ENCODE results near the gene PLXNA1.
A peak's percentile ranks its signal among the peaks of the same experiment; 100 is the strongest.

PLXNA1 gene

GRCh38 chr3:126937973-126938372 lies 44.9 kb upstream of the PLXNA1 start:
- H2AFZ ChIP-seq (ENCODE audit: low read length): no peak overlapping the region
- no peaks in the 10 kb centered on the region for H3K79me2 ChIP-seq (ENCODE audit: insufficient read depth, low read length)
- H3F3A ChIP-seq (ENCODE audit: low read depth): no peaks in the 10 kb centered on the region
- no peaks in the 10 kb centered on the region for H3K9me3 ChIP-seq (ENCODE audit: insufficient read depth, low read depth, low read length)
- no peaks in the 10 kb centered on the region for H3K4me1 ChIP-seq (ENCODE audit: insufficient read depth, low read length, poor library complexity, severe bottlenecking)
- no peak overlapping the region for H3K4me3 ChIP-seq (ENCODE audit: low read length, poor library complexity, severe bottlenecking)
- H3K9me2 ChIP-seq (replicated peaks; ENCODE audit: low read depth, low read length): no peaks in the 10 kb centered on the region
- no peak overlapping the region for H3K4me2 ChIP-seq (ENCODE audit: low read depth, low read length, poor library complexity, severe bottlenecking)
- no peaks in the 10 kb centered on the region for H3K27me3 ChIP-seq (ENCODE audit: insufficient read depth, low read length, poor library complexity, severe bottlenecking)
- TF ChIP-seq EZH2phosphoT487 (IDR thresholded peaks at IDR 0.05; ENCODE audit: borderline replicate concordance): no peak
- TF ChIP-seq, protein P1, sequence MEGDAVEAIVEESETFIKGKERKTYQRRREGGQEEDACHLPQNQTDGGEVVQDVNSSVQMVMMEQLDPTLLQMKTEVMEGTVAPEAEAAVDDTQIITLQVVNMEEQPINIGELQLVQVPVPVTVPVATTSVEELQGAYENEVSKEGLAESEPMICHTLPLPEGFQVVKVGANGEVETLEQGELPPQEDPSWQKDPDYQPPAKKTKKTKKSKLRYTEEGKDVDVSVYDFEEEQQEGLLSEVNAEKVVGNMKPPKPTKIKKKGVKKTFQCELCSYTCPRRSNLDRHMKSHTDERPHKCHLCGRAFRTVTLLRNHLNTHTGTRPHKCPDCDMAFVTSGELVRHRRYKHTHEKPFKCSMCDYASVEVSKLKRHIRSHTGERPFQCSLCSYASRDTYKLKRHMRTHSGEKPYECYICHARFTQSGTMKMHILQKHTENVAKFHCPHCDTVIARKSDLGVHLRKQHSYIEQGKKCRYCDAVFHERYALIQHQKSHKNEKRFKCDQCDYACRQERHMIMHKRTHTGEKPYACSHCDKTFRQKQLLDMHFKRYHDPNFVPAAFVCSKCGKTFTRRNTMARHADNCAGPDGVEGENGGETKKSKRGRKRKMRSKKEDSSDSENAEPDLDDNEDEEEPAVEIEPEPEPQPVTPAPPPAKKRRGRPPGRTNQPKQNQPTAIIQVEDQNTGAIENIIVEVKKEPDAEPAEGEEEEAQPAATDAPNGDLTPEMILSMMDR (conservative IDR thresholded peaks at IDR 0.05; ENCODE audit: low read length): no peak
- H4K20me1 ChIP-seq (ENCODE audit: insufficient read depth, low read length, poor library complexity, severe bottlenecking): no peaks in the 10 kb centered on the region
- H3K36me3 ChIP-seq (ENCODE audit: insufficient read depth, low read length): no peaks in the 10 kb centered on the region; the same call in 1 of the 2 replicates
- H3K9ac ChIP-seq (ENCODE audit: low read depth, low read length, poor library complexity, severe bottlenecking): no peak overlapping the region

- Histone ChIP-seq H3K27me3 (ENCODE audit: insufficient read depth, low read length, poor library complexity, severe bottlenecking) (no peaks in the 10 kb centered on the region), H4K20me1 (ENCODE audit: insufficient read depth, low read length, poor library complexity, severe bottlenecking) (no peaks in the 10 kb centered on the region), H3K9me2 (replicated peaks; ENCODE audit: low read depth, low read length) (no peaks in the 10 kb centered on the region), H3F3A (ENCODE audit: low read depth) (no peaks in the 10 kb centered on the region), H3K4me3 (ENCODE audit: low read length, poor library complexity, severe bottlenecking) (no peak overlapping the region), H3K4me2 (ENCODE audit: low read depth, low read length, poor library complexity, severe bottlenecking) (no peak overlapping the region), H3K79me2 (ENCODE audit: insufficient read depth, low read length) (no peaks in the 10 kb centered on the region), H2AFZ (ENCODE audit: low read length) (no peak overlapping the region), H3K4me1 (ENCODE audit: insufficient read depth, low read length, poor library complexity, severe bottlenecking) (no peaks in the 10 kb centered on the region), H3K9me3 (ENCODE audit: insufficient read depth, low read depth, low read length) (no peaks in the 10 kb centered on the region), H3K36me3 (ENCODE audit: insufficient read depth, low read length) (no peaks in the 10 kb centered on the region; the same call in 1 of the 2 replicates), H3K9ac (ENCODE audit: low read depth, low read length, poor library complexity, severe bottlenecking) (no peak overlapping the region)
- TF ChIP-seq, protein P1 (conservative IDR thresholded peaks at IDR 0.05; ENCODE audit: low read length): no peak
- TF ChIP-seq EZH2phosphoT487 (IDR thresholded peaks at IDR 0.05; ENCODE audit: borderline replicate concordance): no peak
Measured at GRCh38 chr3:126938520-126939337, 44.2 kb upstream of the PLXNA1 start.

DNA sequence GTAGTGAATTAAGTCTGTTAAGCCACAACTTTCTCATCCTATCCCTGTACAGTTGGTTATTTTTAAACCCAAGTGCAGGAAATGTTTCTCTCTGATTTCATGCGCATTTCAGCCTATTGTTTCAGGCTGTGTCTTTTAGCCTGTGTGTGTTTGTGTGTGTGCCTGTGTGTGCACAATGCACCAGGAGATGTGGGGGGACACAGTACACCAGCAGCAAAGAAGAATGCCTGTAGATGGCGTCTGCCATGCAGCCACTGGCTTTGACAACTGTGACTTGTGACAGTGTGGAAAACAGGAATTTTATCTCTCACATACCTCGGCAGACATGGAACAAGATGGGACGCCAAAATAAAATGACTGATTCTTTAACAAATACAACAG lies 43.6 kb upstream of the PLXNA1 start:
- Histone ChIP-seq H3K79me2 (ENCODE audit: insufficient read depth, low read length) (no peaks in the 10 kb centered on the region), H3K4me1 (ENCODE audit: insufficient read depth, low read length, poor library complexity, severe bottlenecking) (no peaks in the 10 kb centered on the region), H3K4me3 (ENCODE audit: low read length, poor library complexity, severe bottlenecking) (no peak overlapping the region), H2AFZ (ENCODE audit: low read length) (no peak overlapping the region), H3K9ac (ENCODE audit: low read depth, low read length, poor library complexity, severe bottlenecking) (no peak overlapping the region), H3F3A (ENCODE audit: low read depth) (no peaks in the 10 kb centered on the region), H3K36me3 (ENCODE audit: insufficient read depth, low read length) (no peaks in the 10 kb centered on the region; the same call in 1 of the 2 replicates), H3K4me2 (ENCODE audit: low read depth, low read length, poor library complexity, severe bottlenecking) (no peak overlapping the region), H3K9me2 (replicated peaks; ENCODE audit: low read depth, low read length) (no peaks in the 10 kb centered on the region), H4K20me1 (ENCODE audit: insufficient read depth, low read length, poor library complexity, severe bottlenecking) (no peaks in the 10 kb centered on the region), H3K27me3 (ENCODE audit: insufficient read depth, low read length, poor library complexity, severe bottlenecking) (no peaks in the 10 kb centered on the region), H3K9me3 (ENCODE audit: insufficient read depth, low read depth, low read length) (no peaks in the 10 kb centered on the region)
- TF ChIP-seq, protein P1 (conservative IDR thresholded peaks at IDR 0.05; ENCODE audit: low read length): peak; percentile 45
- no peak for TF ChIP-seq EZH2phosphoT487 (IDR thresholded peaks at IDR 0.05; ENCODE audit: borderline replicate concordance)

Data from Loucy (cell line).